GM23248 (cell line): ENCODE results near the gene GMCL2. TPM values are rescaled to one million over a fixed set of nuclear protein-coding genes. Genes with fewer than 3 reads are reported as not detected.

ENCODE experiments used
- DNase-seq: peaks from one replicate; pipeline ENCODE4 v3.0.0-alpha.2; 2015
- H2AFZ ChIP-seq: fragments of 200-600 bp; sonication (generic); 2 replicates; pipeline ENCODE4 v1.6.1; 2016; ENCODE audit warnings: antibody characterized with exemption
- H3F3A ChIP-seq: fragments of 200-600 bp; sonication (generic); 2 replicates; pipeline ENCODE4 v1.6.1; 2016; ENCODE audit warnings: mild to moderate bottlenecking, antibody characterized with exemption, mixed run types; ENCODE audit not compliant: insufficient read depth
- H3K27ac ChIP-seq: fragments of 200-600 bp; sonication (generic); 2 replicates; pipeline ENCODE4 v1.5.1; 2016; ENCODE audit warnings: mild to moderate bottlenecking
- H3K27me3 ChIP-seq: fragments of 200-600 bp; sonication (generic); replicated peaks from 2 replicates; pipeline ENCODE4 v1.6.1; 2016; ENCODE audit warnings: mild to moderate bottlenecking; ENCODE audit not compliant: insufficient read depth
- H3K36me3 ChIP-seq: fragments of 200-600 bp; sonication (generic); 2 replicates; pipeline ENCODE4 v1.6.1; 2016; ENCODE audit warnings: low read depth, mild to moderate bottlenecking
- H3K4me1 ChIP-seq: fragments of 200-600 bp; sonication (generic); 2 replicates; pipeline ENCODE4 v1.6.1; 2016; ENCODE audit warnings: mild to moderate bottlenecking; ENCODE audit not compliant: insufficient read depth
- H3K4me2 ChIP-seq: fragments of 200-600 bp; sonication (generic); one replicate; pipeline ENCODE4 v1.6.1; 2016; ENCODE audit warnings: mild to moderate bottlenecking; ENCODE audit not compliant: unreplicated experiment
- H3K4me3 ChIP-seq: fragments of 200-600 bp; sonication (generic); 2 replicates; pipeline ENCODE4 v1.5.1; 2016; ENCODE audit warnings: mild to moderate bottlenecking
- H3K79me2 ChIP-seq: fragments of 200-600 bp; sonication (generic); 2 replicates; pipeline ENCODE4 v1.6.1; 2016; ENCODE audit warnings: mild to moderate bottlenecking; ENCODE audit not compliant: insufficient read depth
- H3K9ac ChIP-seq: fragments of 200-600 bp; sonication (generic); 2 replicates; pipeline ENCODE4 v1.6.1; 2016; ENCODE audit warnings: mild to moderate bottlenecking
- H3K9me2 ChIP-seq: fragments of 200-600 bp; sonication (generic); 2 replicates; pipeline ENCODE4 v1.6.1; 2016; ENCODE audit warnings: mixed run types, mild to moderate bottlenecking, moderate library complexity; ENCODE audit not compliant: insufficient read depth
- H3K9me3 ChIP-seq: fragments of 200-600 bp; sonication (generic); one replicate; pipeline ENCODE4 v1.6.1; 2017; ENCODE audit warnings: low read depth
- H4K20me1 ChIP-seq: fragments of 200-600 bp; sonication (generic); 2 replicates; pipeline ENCODE4 v1.6.0; 2016; ENCODE audit not compliant: insufficient read depth
- EZH2 ChIP-seq: fragments of 200-600 bp; sonication (generic); IDR thresholded peaks from 2 replicates; pipeline ENCODE4 v1.6.1; 2018; ENCODE audit warnings: antibody characterized with exemption, mild to moderate bottlenecking; ENCODE audit not compliant: insufficient read depth, poor library complexity, severe bottlenecking
- EZH2phosphoT487 ChIP-seq: fragments of 200-600 bp; sonication (generic); IDR thresholded peaks from 2 replicates; pipeline ENCODE4 v1.6.1; 2018; ENCODE audit warnings: antibody characterized with exemption, moderate library complexity, mild to moderate bottlenecking, low read depth; ENCODE audit not compliant: insufficient read depth
- WGBS, 2 experiments: methylation state at CpG; one replicate each; pipeline ENCODE4 v1.1.6; 2015 to 2017; ENCODE audit warnings: low lambda C conversion rate in 2 of 2, low coverage in 1 of 2; ENCODE audit errors: missing lambda C conversion rate in 2 of 2; 5-methylcytosine and 5-hydroxymethylcytosine counted together
- in situ Hi-C: fragments of 300-500 bp; cut with MboI; formaldehyde crosslinking; loops from 2 replicates; pipeline ENCODE4 v1.15.0; 2020
- polyA plus RNA-seq: library from polyadenylated mRNA; unstranded; fragments of >200 nt; fragmentation: Nextera tagmentation; extraction: Ambion mirVana; gene quantifications from 2 replicates; pipeline ENCODE4 v1.2.1, GENCODE V29; 2016
- total RNA-seq: library from RNA; depleted of rRNA; stranded (reverse); fragments of >200 nt; shearing (Covaris generic); gene quantifications from 2 replicates; pipeline ENCODE4 v1.2.3, GENCODE V29; 2014

GMCL2 gene
- total and polyA plus RNA-seq, 2 experiments from 2014 or later = not detected

- Histone ChIP-seq H3K4me2 (no peak overlapping the region), H3K9me2 (no peaks in the 10 kb centered on the region), H3K4me3 (no peak overlapping the region), H4K20me1 (no peaks in the 10 kb centered on the region), H3K27ac (no peak overlapping the region), H3F3A (0 out of 2 replicates have a peak, but pooled peaks cover 4% of the 10 kb centered on the region), H3K4me1 (no peaks in the 10 kb centered on the region), H2AFZ (no peak overlapping the region; the same call in 1 of the 2 replicates), H3K9ac (no peak overlapping the region), H3K27me3 (no peaks in the 10 kb centered on the region), H3K79me2 (no peaks in the 10 kb centered on the region), H3K36me3 (no peaks in the 10 kb centered on the region), H3K9me3 (no peaks in the 10 kb centered on the region)
- TF ChIP-seq EZH2 (no peak), EZH2phosphoT487 (no peak)
- in situ Hi-C loops = no loop called here
- DNase-seq = peak; percentile 41
- 39 to 40% methylated on average over 6 of the region's 6 CpGs for WGBS, 2 experiments
Measured at GRCh38 chr5:178186427-178186826, 744 bp downstream of the GMCL2 start.

GRCh38 chr5:178182158-178182876 is 4.9 kb downstream of the GMCL2 start:
- no peaks in the 10 kb centered on the region for H3K27me3 ChIP-seq
- H3K79me2 ChIP-seq = no peaks in the 10 kb centered on the region
- H3K9me2 ChIP-seq = no peaks in the 10 kb centered on the region
- H3K36me3 ChIP-seq = no peaks in the 10 kb centered on the region
- no peak overlapping the region for H3K27ac ChIP-seq
- no peaks in the 10 kb centered on the region for H3K9me3 ChIP-seq
- no peak overlapping the region for H3K4me2 ChIP-seq
- in situ Hi-C loops = no loop called here
- no peak overlapping the region for H2AFZ ChIP-seq
- WGBS, 2 experiments = 17 to 21% methylated on average over 4 of the region's 4 CpGs
- no peak for DNase-seq
- H3F3A ChIP-seq = 0 out of 2 replicates have a peak, but pooled peaks cover 4% of the 10 kb centered on the region
- no peaks in the 10 kb centered on the region for H4K20me1 ChIP-seq
- H3K4me3 ChIP-seq = no peak overlapping the region
- H3K9ac ChIP-seq = no peak overlapping the region
- TF ChIP-seq EZH2 = no peak
- no peaks in the 10 kb centered on the region for H3K4me1 ChIP-seq

GRCh38 chr5:178180141-178180863 is 6.9 kb downstream of the GMCL2 start:
- in situ Hi-C loops = no loop called here
- 15 to 21% methylated on average over 7 to 9 of the region's 9 CpGs for WGBS, 2 experiments
- no peaks in the 10 kb centered on the region for H3K79me2 ChIP-seq

GRCh38 chr5:178177569-178177968 is 9.6 kb downstream of the GMCL2 start:
- H3K27ac ChIP-seq = no peak overlapping the region
- H3K9me3 ChIP-seq = no peaks in the 10 kb centered on the region
- no peaks in the 10 kb centered on the region for H3F3A ChIP-seq
- no peaks in the 10 kb centered on the region for H3K9me2 ChIP-seq
- H3K4me3 ChIP-seq = no peak overlapping the region
- 74 to 86% methylated on average over 8 of the region's 8 CpGs for WGBS, 2 experiments
- H3K36me3 ChIP-seq = no peaks in the 10 kb centered on the region
- no peak for DNase-seq
- in situ Hi-C loops = no loop called here
- no peak for TF ChIP-seq EZH2
- TF ChIP-seq EZH2phosphoT487 = no peak
- H2AFZ ChIP-seq = no peak overlapping the region
- H4K20me1 ChIP-seq = no peaks in the 10 kb centered on the region
- no peaks in the 10 kb centered on the region for H3K4me1 ChIP-seq
- no peak overlapping the region for H3K9ac ChIP-seq
- H3K79me2 ChIP-seq = no peaks in the 10 kb centered on the region
- H3K4me2 ChIP-seq = no peak overlapping the region
- H3K27me3 ChIP-seq = no peaks in the 10 kb centered on the region

More at GRCh38 chr5:178180141-178180863, 6.9 kb downstream of the GMCL2 start:
- Histone ChIP-seq H3K9ac (no peak overlapping the region), H3F3A (no peaks in the 10 kb centered on the region), H3K9me2 (no peaks in the 10 kb centered on the region), H2AFZ (no peak overlapping the region), H3K4me3 (no peak overlapping the region), H3K27me3 (no peaks in the 10 kb centered on the region), H4K20me1 (no peaks in the 10 kb centered on the region), H3K4me2 (no peak overlapping the region), H3K9me3 (no peaks in the 10 kb centered on the region), H3K36me3 (no peaks in the 10 kb centered on the region), H3K27ac (no peak overlapping the region), H3K4me1 (no peaks in the 10 kb centered on the region)
- TF ChIP-seq EZH2 (no peak), EZH2phosphoT487 (no peak)
- DNase-seq = no peak
